Suppressor macrophage (primary cell): ENCODE results near the gene DGCR8.
A peak's percentile ranks its signal among the peaks of the same experiment; 100 is the strongest.

Experiments
- DNase-seq, 4 experiments: peaks; one replicate each; pipeline ENCODE4 v3.0.0-alpha.2; 2020 to 2022

Gene DGCR8

GRCh38 chr22:20111045-20111688, 31.1 kb downstream of the DGCR8 start:
- peak in 3 of 4 experiments; percentile 19 to 36 (median 27) for DNase-seq

- no peak for DNase-seq
Measured at GRCh38 chr22:20111689-20112622, 31.9 kb downstream of the DGCR8 start.

GRCh38 chr22:20112623-20113511, 32.8 kb downstream of the DGCR8 start:
- no peak for DNase-seq

DNA sequence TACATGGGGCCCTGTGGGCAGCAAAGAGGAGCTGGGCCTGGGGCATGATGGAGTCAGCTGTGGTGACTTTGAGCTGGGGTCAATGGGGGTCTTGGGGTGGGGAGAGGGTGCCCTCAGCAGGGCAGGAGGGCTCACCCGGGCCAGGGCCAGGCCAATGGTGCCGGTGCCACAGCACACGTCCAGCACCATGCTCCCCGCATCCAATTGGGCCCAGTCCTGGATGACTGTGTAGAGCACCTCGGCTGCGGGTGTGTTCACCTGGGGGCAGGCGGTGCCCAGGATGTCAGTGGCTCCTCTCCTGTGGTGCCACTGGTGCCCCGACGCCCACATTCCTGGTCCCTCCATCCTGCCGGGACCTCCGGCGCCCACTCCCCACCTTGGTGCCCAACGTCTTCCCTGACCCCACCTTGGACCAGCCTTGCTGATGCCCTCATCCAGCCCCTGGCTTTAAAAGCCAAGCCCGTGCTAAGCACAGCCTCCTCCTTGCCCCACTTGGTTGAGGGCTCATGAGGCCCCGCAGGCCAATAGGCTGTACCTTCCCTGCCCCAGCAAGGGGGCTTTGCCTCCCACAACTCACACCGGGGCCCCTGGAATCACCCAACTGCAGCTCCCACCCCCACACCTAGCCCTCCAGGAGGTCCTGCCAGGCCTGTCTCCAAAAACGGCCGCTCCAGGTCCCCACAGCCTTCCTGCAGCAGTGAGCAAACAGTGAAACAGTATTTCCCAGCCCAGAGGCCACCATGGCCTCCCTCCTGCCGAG, 33.7 kb downstream of the DGCR8 start:
- DNase-seq = no peak

DNA sequence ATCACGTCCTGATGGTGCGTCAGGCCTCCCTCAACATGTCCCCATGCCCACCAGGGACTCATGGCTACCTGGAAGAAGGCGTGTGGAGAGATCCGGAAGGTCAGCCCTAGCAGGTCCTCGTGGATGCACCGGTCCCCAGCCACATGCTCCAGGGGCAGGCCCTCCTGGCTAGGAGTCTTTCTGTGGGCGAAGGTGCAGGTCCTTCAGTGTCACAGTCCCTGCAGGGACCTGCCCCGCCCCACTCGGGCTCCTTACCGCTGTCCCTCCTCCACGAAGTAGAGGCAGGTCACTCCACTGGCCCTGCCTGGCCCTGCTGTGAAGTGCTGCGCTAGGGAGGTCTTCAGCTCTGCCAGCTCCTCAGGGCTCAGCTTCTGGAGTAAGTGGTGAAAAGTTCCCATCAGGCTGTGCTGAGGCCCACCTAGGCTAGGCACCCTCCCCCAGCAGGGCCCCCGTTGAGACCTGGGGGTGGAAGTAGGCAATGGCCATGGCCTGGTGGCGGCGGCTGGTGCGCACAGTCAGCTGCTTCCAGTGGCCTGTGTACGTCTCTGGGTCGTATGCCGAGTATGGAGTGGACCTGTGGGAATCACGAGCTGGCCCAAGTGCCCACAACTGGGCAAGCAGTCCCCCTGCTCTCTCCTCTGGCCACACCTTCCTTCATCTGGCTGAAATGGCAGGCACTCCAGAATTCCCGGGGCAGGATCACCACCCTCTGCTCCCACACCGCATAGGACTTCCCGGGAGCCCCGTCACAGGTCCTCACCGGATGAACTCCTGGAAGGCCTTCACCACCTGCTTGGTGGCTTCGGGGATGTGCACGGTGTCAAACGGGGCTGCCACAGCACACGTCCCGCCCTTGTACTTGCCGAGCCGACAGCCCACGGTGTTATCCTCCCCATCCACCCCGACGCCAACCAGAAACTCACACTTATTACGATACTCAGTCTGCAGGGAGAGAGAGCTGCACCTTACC, 34.8 kb downstream of the DGCR8 start:
- DNase-seq = no peak

GRCh38 chr22:20115691-20116375, 35.8 kb downstream of the DGCR8 start, which contains the start of gene RANBP1:
TSS of gene RANBP1 (plus strand) at chr22:20116104. CDS start at chr22:20116185, 81 bp downstream.
- DNase-seq = no peak

- no peak for DNase-seq
Measured at GRCh38 chr22:20116376-20116950, 36.4 kb downstream of the DGCR8 start.

GRCh38 chr22:20116951-20117632, 37.1 kb downstream of the DGCR8 start, which contains the start of gene TRMT2A:
TSS of gene TRMT2A (minus strand) at chr22:20117226. CDS start at chr22:20116906, 320 bp downstream.
- peak; percentile 99 to 100 (median 99) for DNase-seq

- DNase-seq = peak; percentile 58 to 76 (median 72)
Measured at GRCh38 chr22:20117633-20118299, 37.7 kb downstream of the DGCR8 start.

- DNase-seq = no peak
Measured at GRCh38 chr22:20118300-20119020, 38.4 kb downstream of the DGCR8 start.

DNA sequence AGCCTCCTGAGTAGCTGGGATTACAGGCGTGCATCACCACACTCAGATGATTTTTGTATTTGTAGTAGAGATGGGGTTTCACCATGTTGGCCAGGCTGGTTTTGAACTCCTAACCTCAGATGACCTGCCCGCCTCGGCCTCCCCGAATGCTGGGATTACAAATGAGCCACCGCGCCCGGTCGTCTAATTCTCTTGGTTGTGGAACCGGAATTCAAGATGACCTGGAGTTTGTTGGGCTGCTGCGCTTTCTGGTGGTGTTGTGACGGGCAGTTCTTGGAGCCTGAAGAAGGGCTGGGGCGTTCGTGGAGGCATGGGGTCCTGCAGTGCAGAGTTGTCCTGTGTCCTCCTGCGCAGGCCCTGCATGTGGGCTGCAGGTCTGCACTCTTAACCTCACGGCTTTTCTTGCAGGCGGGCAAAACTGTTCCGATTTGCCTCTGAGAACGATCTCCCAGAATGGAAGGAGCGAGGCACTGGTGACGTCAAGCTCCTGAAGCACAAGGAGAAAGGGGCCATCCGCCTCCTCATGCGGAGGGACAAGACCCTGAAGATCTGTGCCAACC, 41.9 kb downstream of the DGCR8 start:
- no peak for DNase-seq

GRCh38 chr22:20123366-20124082, 43.5 kb downstream of the DGCR8 start:
- no peak for DNase-seq

DNA sequence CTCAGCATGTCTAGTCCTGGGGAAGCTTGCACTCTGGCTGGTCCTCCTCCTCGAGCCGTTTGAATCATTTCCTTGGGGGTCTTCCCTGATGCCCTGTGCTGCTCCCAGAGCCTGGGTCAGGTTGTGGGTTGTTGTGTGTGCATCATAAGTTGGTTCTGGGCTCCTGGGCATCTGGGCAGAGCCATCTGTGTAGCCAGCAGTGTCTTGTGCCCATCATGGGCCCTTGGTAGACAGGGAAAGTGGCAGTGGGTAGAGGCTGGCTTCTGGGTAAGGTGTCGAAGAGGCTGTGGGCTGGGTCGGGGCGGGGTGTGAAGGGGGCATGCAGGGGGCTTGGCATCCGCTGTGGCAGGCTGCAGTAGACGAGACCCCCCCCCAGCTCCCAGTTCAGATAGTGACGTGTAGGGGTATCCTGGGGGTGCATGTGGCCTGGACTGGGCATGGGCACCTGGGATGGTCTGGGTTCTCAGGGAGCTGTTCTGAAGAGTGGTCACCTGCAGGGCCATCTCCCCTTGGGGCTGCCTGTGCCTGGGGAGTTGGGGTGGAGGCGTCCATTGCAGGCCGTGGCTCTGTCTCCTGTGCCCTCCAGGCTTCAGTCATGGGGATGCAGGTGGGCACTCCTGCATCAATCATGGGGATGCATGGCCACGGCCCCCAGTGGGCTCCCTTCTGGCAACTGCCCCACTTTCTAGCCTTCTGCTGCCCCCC, 44.2 kb downstream of the DGCR8 start:
- DNase-seq = no peak

DNA sequence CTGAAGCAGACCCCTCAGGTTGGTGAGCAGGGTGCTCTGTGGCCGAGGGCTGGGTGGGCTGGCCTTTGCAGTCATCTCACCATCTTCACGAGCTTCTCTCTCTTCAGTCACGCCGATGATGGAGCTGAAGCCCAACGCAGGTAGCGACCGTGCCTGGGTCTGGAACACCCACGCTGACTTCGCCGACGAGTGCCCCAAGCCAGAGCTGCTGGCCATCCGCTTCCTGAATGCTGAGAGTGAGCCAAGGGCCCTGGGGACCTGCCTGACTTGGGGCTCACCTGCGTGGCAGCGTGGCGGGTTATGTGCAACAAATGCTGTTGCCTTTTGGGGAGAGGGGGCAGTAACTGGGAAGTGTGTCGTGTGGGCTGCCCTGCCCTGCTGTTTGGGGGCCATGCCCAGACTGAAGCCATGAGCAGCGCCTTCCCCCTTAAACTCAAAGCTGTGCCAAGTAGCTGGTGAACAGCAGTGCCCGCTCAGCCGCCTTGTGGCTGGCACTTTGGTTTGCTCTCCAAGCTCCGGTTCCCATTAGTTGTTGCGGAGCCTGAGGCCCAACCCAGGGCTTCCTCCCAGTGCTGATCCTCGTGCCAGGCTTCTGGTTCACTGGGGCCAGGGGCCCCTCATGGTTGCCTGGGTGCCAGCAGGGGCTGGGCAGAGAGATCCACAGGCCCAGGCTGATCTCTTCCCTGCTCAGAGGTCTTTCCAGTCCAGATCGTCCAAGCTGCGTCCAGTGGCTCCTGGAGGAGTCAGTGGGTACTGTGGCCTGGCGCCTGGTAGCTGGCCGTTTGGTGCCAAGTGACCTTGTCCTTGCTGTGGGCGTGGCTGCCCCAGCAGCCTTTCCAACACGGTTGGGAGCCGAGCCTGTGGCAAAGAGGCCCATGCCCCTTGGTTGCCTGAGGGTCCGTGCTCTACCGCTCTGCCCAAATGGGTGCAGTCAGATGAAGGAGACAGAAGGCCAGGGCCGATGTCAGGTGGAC, 45.4 kb downstream of the DGCR8 start:
- DNase-seq = no peak
